Endothelial cell of umbilical vein (primary cell): Measurements from ENCODE around the gene SLC16A7. TPM values are rescaled to one million over a fixed set of nuclear protein-coding genes. Genes with fewer than 3 reads are reported as not detected.

Experiments
- BruUV-seq: library from RNA; stranded (reverse); fragments of 400-500 nt; replicated peaks from 2 replicates; lab custom pipeline; 2021; lab: Mats Ljungman, UMichigan
- CTCF ChIA-PET: fragments of 300-600, 350-600 bp; sonication (Branson Sonifier 250); formaldehyde crosslinking; loops from one replicate; lab custom pipeline; 2021; ENCODE audit warnings: antibody characterized with exemption, inconsistent platforms; lab: Charles Lee
- POLR2A ChIA-PET: fragments of 300-600, 350-600 bp; sonication (Branson Sonifier 250); formaldehyde crosslinking; loops from one replicate; lab custom pipeline; 2021; ENCODE audit warnings: antibody characterized with exemption, inconsistent platforms; lab: Charles Lee
- DNase-seq: peaks from one replicate; pipeline ENCODE4 v3.0.0-alpha.2; 2011; ENCODE audit warnings: low read depth, low spot score
- FAIRE-seq: peaks from 2 replicates; lab custom pipeline; 2011; peaks lifted over from hg19 to GRCh38; lab: Jason Lieb, UNC
- H2AFZ ChIP-seq: 2 replicates; pipeline ENCODE4 v1.6.0; 2012; ENCODE audit warnings: low read depth, low read length, control low read depth, inconsistent platforms
- H3K27ac ChIP-seq: 2 replicates; pipeline ENCODE4 v1.5.1; 2011; ENCODE audit warnings: low read depth, mild to moderate bottlenecking, control low read depth, low read length, moderate library complexity; ENCODE audit not compliant: insufficient read depth
- H3K27me3 ChIP-seq, 2 experiments: 2 replicates each; pipeline versions ENCODE4 v1.6.0 to v1.6.1; 2011; ENCODE audit warnings: low read length in 2 of 2, mixed read lengths in 1 of 2; ENCODE audit not compliant: control insufficient read depth in 2 of 2, insufficient read depth in 2 of 2
- H3K36me3 ChIP-seq, 2 experiments: 2 replicates in 1 of 2; 3 replicates in 1 of 2; pipeline ENCODE4 v1.5.1; 2011; ENCODE audit warnings: low read length in 2 of 2, mild to moderate bottlenecking in 1 of 2, moderate library complexity in 1 of 2; ENCODE audit not compliant: control insufficient read depth in 2 of 2, insufficient read depth in 2 of 2; ENCODE audit errors: extremely low read depth in 1 of 2
- H3K4me1 ChIP-seq: 3 replicates; pipeline ENCODE4 v1.5.1; 2011; ENCODE audit warnings: mild to moderate bottlenecking, low read length; ENCODE audit not compliant: control insufficient read depth, insufficient read depth; ENCODE audit errors: extremely low read depth
- H3K4me2 ChIP-seq: 2 replicates; pipeline ENCODE4 v1.6.1; 2011; ENCODE audit warnings: low read length, control low read depth, mixed read lengths; ENCODE audit not compliant: insufficient read depth
- H3K4me3 ChIP-seq, 3 experiments: fragments of 200-600 bp in 1 of 3; sonication (generic), shearing (Covaris generic) in 1 of 3; replicated peaks in 1 of 3; 2 replicates each; pipeline ENCODE4 v1.5.1; 2011 to 2016; ENCODE audit warnings: control low read depth in 3 of 3, low read length in 3 of 3, mild to moderate bottlenecking in 2 of 3, inconsistent platforms in 1 of 3, low read depth in 1 of 3, moderate library complexity in 1 of 3; ENCODE audit not compliant: insufficient read depth in 1 of 3
- H3K79me2 ChIP-seq: 2 replicates; pipeline ENCODE4 v1.6.0; 2012; ENCODE audit warnings: low read length, inconsistent platforms; ENCODE audit not compliant: control insufficient read depth, insufficient read depth
- H3K9ac ChIP-seq: replicated peaks from 2 replicates; pipeline ENCODE3; 2011; ENCODE audit warnings: low read length, control low read depth; ENCODE audit not compliant: insufficient read depth; ENCODE audit errors: extremely low read depth
- H3K9me1 ChIP-seq: replicated peaks from 3 replicates; pipeline ENCODE4 v1.6.0; 2011; ENCODE audit warnings: mild to moderate bottlenecking, low read length; ENCODE audit not compliant: control insufficient read depth, insufficient read depth; ENCODE audit errors: extremely low read depth
- H3K9me3 ChIP-seq: replicated peaks from 2 replicates; pipeline ENCODE4 v1.5.1; 2012; ENCODE audit warnings: low read length, inconsistent platforms; ENCODE audit not compliant: control insufficient read depth, insufficient read depth
- H4K20me1 ChIP-seq: replicated peaks from 2 replicates; pipeline ENCODE3; 2011; ENCODE audit warnings: mild to moderate bottlenecking, low read length; ENCODE audit not compliant: control insufficient read depth, insufficient read depth; ENCODE audit errors: extremely low read depth
- EZH2 ChIP-seq: IDR thresholded peaks from 2 replicates; pipeline ENCODE4 v1.6.1; 2012; ENCODE audit warnings: borderline replicate concordance, low read depth, mild to moderate bottlenecking, moderate library complexity, low read length, inconsistent platforms; ENCODE audit not compliant: severe bottlenecking
- FOS ChIP-seq: IDR thresholded peaks from 2 replicates; pipeline ENCODE4 v1.6.1; 2011; ENCODE audit warnings: mild to moderate bottlenecking, low read length, moderate library complexity, borderline replicate concordance; ENCODE audit not compliant: insufficient read depth
- GATA2 ChIP-seq: IDR thresholded peaks from 2 replicates; pipeline ENCODE4 v1.7.0; 2011; ENCODE audit warnings: low read depth, mild to moderate bottlenecking, moderate library complexity, mixed read lengths, low read length; ENCODE audit not compliant: insufficient read length, insufficient read depth
- JUN ChIP-seq: IDR thresholded peaks from 2 replicates; pipeline ENCODE4 v1.6.1; 2011; ENCODE audit warnings: borderline replicate concordance, low read depth; ENCODE audit not compliant: insufficient read length, insufficient read depth
- MAX ChIP-seq: IDR thresholded peaks from 2 replicates; pipeline ENCODE4 v1.6.1; 2011; ENCODE audit not compliant: insufficient read depth, insufficient read length
- POLR2A ChIP-seq: IDR thresholded peaks from 2 replicates; pipeline ENCODE4 v1.6.1; 2012; ENCODE audit warnings: low read depth, mild to moderate bottlenecking, control low read depth, low read length
- POLR2AphosphoS5 ChIP-seq: IDR thresholded peaks from 2 replicates; pipeline ENCODE4 v1.6.1; 2012; ENCODE audit warnings: low read depth, mild to moderate bottlenecking, control low read depth, low read length, moderate library complexity; ENCODE audit not compliant: insufficient read depth
- dilution Hi-C: fragments of 300-500 bp; cut with MboI; formaldehyde crosslinking; loops from one replicate; pipeline ENCODE4 v1.15.0; 2019; ENCODE audit warnings: low sequenced_read_pairs; ENCODE audit not compliant: extremely low pct_ligation_motif_present
- intact Hi-C: fragments of 100-400 bp; cut with micrococcal nuclease; formaldehyde crosslinking; loops from one replicate; pipeline ENCODE4 v1.10.0; 2022
- polyA plus RNA-seq, 4 experiments: library from polyadenylated mRNA; depleted of rRNA in 3 of 4; stranded (reverse) in 3 of 4; unstranded in 1 of 4; fragments of >200 nt; gene quantifications; 2 replicates each; pipeline versions ENCODE4 v1.2.1 to v1.2.3, GENCODE V29; 2011 to 2012; ENCODE audit warnings: missing spikeins in 1 of 4
- total RNA-seq: library from RNA; stranded (reverse); gene quantifications from 2 replicates; pipeline ENCODE4 v1.2.3, GENCODE V29; 2021

SLC16A7 gene
- total and polyA plus RNA-seq, 2 donors (not counting 3 experiments of a cell fraction or from before 2014, with no cell fraction given): 2.9 to 8.9 TPM

- H2AFZ ChIP-seq: no peak overlapping the region
- ChIA-PET POLR2A (no interaction called here), CTCF (no interaction called here)
- no peak overlapping the region for H3K27ac ChIP-seq
- no peaks in the 10 kb centered on the region for H4K20me1 ChIP-seq
- no peak overlapping the region for H3K9ac ChIP-seq
- H3K36me3 ChIP-seq: no peaks in the 10 kb centered on the region
- no peaks in the 10 kb centered on the region for H3K9me3 ChIP-seq
- H3K27me3 ChIP-seq: no peaks in the 10 kb centered on the region
- no peaks in the 10 kb centered on the region for H3K4me1 ChIP-seq
- TF ChIP-seq GATA2 (no peak), POLR2A (no peak), MAX (no peak), POLR2AphosphoS5 (no peak), FOS (no peak), EZH2 (no peak), JUN (no peak)
- dilution Hi-C loops (no loop called here), intact Hi-C loops (no loop called here)
- FAIRE-seq: no peak
- H3K9me1 ChIP-seq: no peaks in the 10 kb centered on the region
- H3K79me2 ChIP-seq: no peaks in the 10 kb centered on the region
- no peak overlapping the region for H3K4me3 ChIP-seq
- no peak for DNase-seq
- BruUV-seq: no TSS peak
- H3K4me2 ChIP-seq: no peak overlapping the region
Observed at GRCh38 chr12:59689776-59690175, 93.9 kb downstream of the SLC16A7 start.

- H3K9me1 ChIP-seq: no peaks in the 10 kb centered on the region
- intact Hi-C loops (no loop called here), dilution Hi-C loops (no loop called here)
- H3K79me2 ChIP-seq: no peaks in the 10 kb centered on the region
- H3K36me3 ChIP-seq: no peaks in the 10 kb centered on the region
- H3K27ac ChIP-seq: no peak overlapping the region
- no peaks in the 10 kb centered on the region for H3K4me1 ChIP-seq
- CTCF ChIA-PET: no interaction called here
- no peak for TF ChIP-seq POLR2AphosphoS5
- H3K4me3 ChIP-seq: no peak overlapping the region
- no TSS peak for BruUV-seq
- no peak overlapping the region for H2AFZ ChIP-seq
- H3K9ac ChIP-seq: no peak overlapping the region
- no peaks in the 10 kb centered on the region for H3K9me3 ChIP-seq
- no peaks in the 10 kb centered on the region for H3K27me3 ChIP-seq
- no peak for FAIRE-seq
- DNase-seq: no peak
- no peaks in the 10 kb centered on the region for H4K20me1 ChIP-seq
- POLR2A ChIA-PET: no interaction called here
- no peak overlapping the region for H3K4me2 ChIP-seq
Observed at GRCh38 chr12:59695379-59695778, 99.5 kb downstream of the SLC16A7 start.
